Vagina (tissue), 2 donors: Measurements from ENCODE around the gene TM9SF4. TPM values are rescaled to one million over a fixed set of nuclear protein-coding genes. Genes with fewer than 3 reads are reported as not detected.
"Not testable (repeated sequence)": the region's sequence is repeated elsewhere in the genome, so short reads cannot be mapped to it uniquely, and the experiment has no call there.

ENCODE experiments used
- DNase-seq, 2 donors: peaks; one replicate each; pipeline ENCODE4 v3.0.0-alpha.2; 2017; ENCODE audit errors: extremely low spot score in 2 of 2
- H3K27ac ChIP-seq: fragments of 200-600 bp; sonication (generic); one replicate; pipeline ENCODE4 v1.5.1; 2019
- H3K27me3 ChIP-seq: fragments of 200-600 bp; sonication (generic); one replicate; pipeline ENCODE4 v1.5.1; 2019
- H3K36me3 ChIP-seq, 2 donors: fragments of 200-600 bp; sonication (generic); one replicate each; pipeline ENCODE4 v1.5.1; 2017 to 2019
- H3K4me1 ChIP-seq: fragments of 200-600 bp; sonication (generic); one replicate; pipeline ENCODE4 v1.5.1; 2019
- H3K4me3 ChIP-seq, 2 donors: fragments of 200-600 bp; sonication (generic); 1 replicate in 1 of 2; 2 replicates in 1 of 2; pipeline ENCODE4 v1.5.1; 2016 to 2019
- H3K9me3 ChIP-seq: fragments of 200-600 bp; sonication (generic); one replicate; pipeline ENCODE4 v1.5.1; 2019
- CTCF ChIP-seq, 3 experiments: fragments of 450-650 bp in 2 of 3; fragments of 200-600 bp in 1 of 3; sonication (generic) in 1 of 3; IDR thresholded peaks; one replicate each; pipeline ENCODE4 v1.5.1; 2017 to 2019; ENCODE audit warnings: antibody characterized with exemption in 3 of 3, mild to moderate bottlenecking in 2 of 3, moderate library complexity in 2 of 3
- POLR2A ChIP-seq, 2 donors: fragments of 450-650 bp; IDR thresholded peaks; one replicate each; pipeline ENCODE4 v1.6.1; 2017; ENCODE audit warnings: antibody characterized with exemption in 2 of 2, mild to moderate bottlenecking in 2 of 2, moderate library complexity in 2 of 2
- POLR2AphosphoS5 ChIP-seq, 2 donors: sonication (generic); formaldehyde crosslinking; IDR thresholded peaks; one replicate each; pipeline ENCODE4 v1.9.0; 2017; ENCODE audit warnings: antibody characterized with exemption in 2 of 2, mild to moderate bottlenecking in 2 of 2, low read depth in 1 of 2; ENCODE audit not compliant: insufficient read depth in 1 of 2
- intact Hi-C: fragments of 100-400 bp; cut with DNase I; formaldehyde crosslinking; loops from one replicate; pipeline ENCODE4 v1.15.1; 2023
- total RNA-seq: library from RNA; depleted of rRNA; stranded (reverse); fragments of >200 nt; gene quantifications from one replicate; pipeline ENCODE4 v1.2.3, GENCODE V29; 2016

The TM9SF4 gene
- total RNA-seq, 1 donor from 2014 or later: 32.2 TPM

- TF ChIP-seq CTCF (IDR thresholded peaks at IDR 0.05) (no peak), POLR2A (IDR thresholded peaks at IDR 0.05) (no peak), POLR2AphosphoS5 (IDR thresholded peaks at IDR 0.05; ENCODE audit: insufficient read depth in 1 of 2, low read depth in 1 of 2) (no peak)
- intact Hi-C loops: no loop called here
- no peak overlapping the region for H3K27ac ChIP-seq
- DNase-seq: no peak
- H3K9me3 ChIP-seq: no peaks in the 10 kb centered on the region
- no peaks in the 10 kb centered on the region for H3K27me3 ChIP-seq
- no peaks in the 10 kb centered on the region for H3K36me3 ChIP-seq
- H3K4me1 ChIP-seq: peaks cover 59% of the 10 kb centered on the region
- H3K4me3 ChIP-seq: no peak overlapping the region
Measured at GRCh38 chr20:32115211-32115767, 5.8 kb downstream of the TM9SF4 start.

GRCh38 chr20:32116079-32116521 is 6.6 kb downstream of the TM9SF4 start:
- TF ChIP-seq CTCF (IDR thresholded peaks at IDR 0.05) (no peak), POLR2AphosphoS5 (IDR thresholded peaks at IDR 0.05; ENCODE audit: insufficient read depth in 1 of 2, low read depth in 1 of 2) (no peak), POLR2A (IDR thresholded peaks at IDR 0.05) (no peak)
- no peak overlapping the region for H3K27ac ChIP-seq
- peaks cover 51% of the 10 kb centered on the region for H3K4me1 ChIP-seq
- no peak overlapping the region for H3K4me3 ChIP-seq
- H3K36me3 ChIP-seq: no peaks in the 10 kb centered on the region
- DNase-seq: no peak
- intact Hi-C loops: no loop called here
- no peaks in the 10 kb centered on the region for H3K27me3 ChIP-seq
- H3K9me3 ChIP-seq: no peaks in the 10 kb centered on the region

GRCh38 chr20:32116796-32117195 is 7.3 kb downstream of the TM9SF4 start:
- H3K4me3 ChIP-seq, H3K27me3 ChIP-seq, DNase-seq, H3K36me3 ChIP-seq, intact Hi-C loops, H3K9me3 ChIP-seq, H3K27ac ChIP-seq: not testable (repeated sequence)
- peaks cover 46% of the 10 kb centered on the region for H3K4me1 ChIP-seq

- DNase-seq, H3K36me3 ChIP-seq, H3K27me3 ChIP-seq, H3K9me3 ChIP-seq, intact Hi-C loops, H3K4me3 ChIP-seq, H3K27ac ChIP-seq: not testable (repeated sequence)
- peaks cover 31% of the 10 kb centered on the region for H3K4me1 ChIP-seq
Measured at GRCh38 chr20:32118427-32118826, 8.9 kb downstream of the TM9SF4 start.

- H3K4me1 ChIP-seq: peaks cover 23% of the 10 kb centered on the region
- peaks cover 0 to under 1% of the 10 kb centered on the region in 2 donors for H3K36me3 ChIP-seq
- H3K4me3 ChIP-seq: no peak overlapping the region
- H3K9me3 ChIP-seq: no peaks in the 10 kb centered on the region
- DNase-seq: no peak
- H3K27me3 ChIP-seq: no peaks in the 10 kb centered on the region
- TF ChIP-seq POLR2AphosphoS5 (IDR thresholded peaks at IDR 0.05; ENCODE audit: insufficient read depth in 1 of 2, low read depth in 1 of 2): no peak
- TF ChIP-seq POLR2A (IDR thresholded peaks at IDR 0.05): no peak
- TF ChIP-seq CTCF (IDR thresholded peaks at IDR 0.05): no peak
- no peak overlapping the region for H3K27ac ChIP-seq
- intact Hi-C loops: no loop called here
Measured at GRCh38 chr20:32119734-32120133, 10.2 kb downstream of the TM9SF4 start.

GRCh38 chr20:32121908-32122307 is 12.4 kb downstream of the TM9SF4 start:
- DNase-seq, intact Hi-C loops: not testable (repeated sequence)

GRCh38 chr20:32123088-32123487 is 13.6 kb downstream of the TM9SF4 start:
- no peak overlapping the region for H3K4me3 ChIP-seq
- TF ChIP-seq POLR2A (IDR thresholded peaks at IDR 0.05): no peak
- no peak for TF ChIP-seq POLR2AphosphoS5 (IDR thresholded peaks at IDR 0.05; ENCODE audit: insufficient read depth in 1 of 2, low read depth in 1 of 2)
- no peak for TF ChIP-seq CTCF (IDR thresholded peaks at IDR 0.05)
- H3K9me3 ChIP-seq: no peaks in the 10 kb centered on the region
- intact Hi-C loops: no loop called here
- peaks cover 0 to 7% of the 10 kb centered on the region in 2 donors for H3K36me3 ChIP-seq
- no peaks in the 10 kb centered on the region for H3K4me1 ChIP-seq
- DNase-seq: no peak
- H3K27me3 ChIP-seq: no peaks in the 10 kb centered on the region
- no peak overlapping the region for H3K27ac ChIP-seq

More at GRCh38 chr20:32121908-32122307, 12.4 kb downstream of the TM9SF4 start:
- not testable (repeated sequence) for H3K27ac ChIP-seq, H3K27me3 ChIP-seq, H3K4me3 ChIP-seq, H3K36me3 ChIP-seq, H3K9me3 ChIP-seq
- H3K4me1 ChIP-seq: peaks cover 11% of the 10 kb centered on the region
